Epithelial cell of esophagus (primary cell): ENCODE results near the gene HPX.

Experiments used
- DNase-seq: peaks from one replicate; pipeline ENCODE4 v3.0.0; 2010; ENCODE audit warnings: low read depth
- H3K4me3 ChIP-seq: 2 replicates; pipeline ENCODE4 v1.5.1; 2011; ENCODE audit warnings: mild to moderate bottlenecking, low read length, control low read depth
- CTCF ChIP-seq: IDR thresholded peaks from 2 replicates; pipeline ENCODE4 v1.5.1; 2011; ENCODE audit warnings: low read depth, mild to moderate bottlenecking, low read length, control low read depth, inconsistent platforms; ENCODE audit not compliant: insufficient read depth; ENCODE audit errors: missing control alignments

Gene HPX

GRCh38 chr11:6440906-6441358 lies at the start of gene HPX:
Gene HPX, minus strand, starts transcription at chr11:6440987. Its CDS starts 24 bp downstream, at chr11:6440963.
- no peak for DNase-seq
- TF ChIP-seq CTCF: no peak
- H3K4me3 ChIP-seq: no peak within 1 kb of the TSS

GRCh38 chr11:6489306-6489705 lies 48.5 kb upstream of the HPX start:
- no peak for TF ChIP-seq CTCF
- H3K4me3 ChIP-seq: no peak overlapping the region
- DNase-seq: no peak

GRCh38 chr11:6488821-6489220 lies 48.0 kb upstream of the HPX start:
- no peak for DNase-seq
- no peak for TF ChIP-seq CTCF
- no peak overlapping the region for H3K4me3 ChIP-seq

GRCh38 chr11:6488342-6488741 lies 47.6 kb upstream of the HPX start:
- H3K4me3 ChIP-seq: no peak overlapping the region
- TF ChIP-seq CTCF: no peak
- no peak for DNase-seq

GRCh38 chr11:6486938-6487337 lies 46.2 kb upstream of the HPX start:
- no peak overlapping the region for H3K4me3 ChIP-seq
- no peak for TF ChIP-seq CTCF
- DNase-seq: no peak

- DNase-seq: no peak
- TF ChIP-seq CTCF: no peak
- no peak overlapping the region for H3K4me3 ChIP-seq
These were observed 45.5 kb upstream of the HPX start for GRCh38 chr11:6486256-6486655.

- H3K4me3 ChIP-seq: no peak overlapping the region
- DNase-seq: no peak
- TF ChIP-seq CTCF: no peak
These were observed 44.9 kb upstream of the HPX start for GRCh38 chr11:6485661-6486060.
